ENCODE data around the gene NHSL2.
"Not testable (repeated sequence)": the region's sequence is repeated elsewhere in the genome, so short reads cannot be mapped to it uniquely, and the experiment has no call there.

Gene NHSL2

DNA sequence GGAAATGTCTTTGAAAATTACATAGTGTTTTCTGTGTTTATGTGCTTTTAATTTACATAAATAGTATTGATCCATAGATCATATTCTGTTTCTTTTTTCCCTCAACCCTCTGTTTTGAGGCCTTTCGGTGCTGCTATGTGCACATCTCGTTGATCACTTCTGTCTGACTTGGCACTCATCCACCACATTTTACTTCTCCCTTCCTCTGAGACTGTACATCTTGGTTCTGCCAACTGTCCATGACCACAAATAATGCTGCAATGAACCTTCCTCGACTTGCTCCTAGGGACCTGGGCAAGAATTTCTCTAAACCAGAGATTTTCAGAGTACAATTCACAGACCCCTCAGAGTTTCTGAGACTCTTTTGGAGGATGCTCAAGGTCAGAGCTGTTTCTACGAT lies 146.7 kb downstream of the NHSL2 start:
- H3K27ac ChIP-seq: no peak overlapping the region
- TF ChIP-seq, protein P1, sequence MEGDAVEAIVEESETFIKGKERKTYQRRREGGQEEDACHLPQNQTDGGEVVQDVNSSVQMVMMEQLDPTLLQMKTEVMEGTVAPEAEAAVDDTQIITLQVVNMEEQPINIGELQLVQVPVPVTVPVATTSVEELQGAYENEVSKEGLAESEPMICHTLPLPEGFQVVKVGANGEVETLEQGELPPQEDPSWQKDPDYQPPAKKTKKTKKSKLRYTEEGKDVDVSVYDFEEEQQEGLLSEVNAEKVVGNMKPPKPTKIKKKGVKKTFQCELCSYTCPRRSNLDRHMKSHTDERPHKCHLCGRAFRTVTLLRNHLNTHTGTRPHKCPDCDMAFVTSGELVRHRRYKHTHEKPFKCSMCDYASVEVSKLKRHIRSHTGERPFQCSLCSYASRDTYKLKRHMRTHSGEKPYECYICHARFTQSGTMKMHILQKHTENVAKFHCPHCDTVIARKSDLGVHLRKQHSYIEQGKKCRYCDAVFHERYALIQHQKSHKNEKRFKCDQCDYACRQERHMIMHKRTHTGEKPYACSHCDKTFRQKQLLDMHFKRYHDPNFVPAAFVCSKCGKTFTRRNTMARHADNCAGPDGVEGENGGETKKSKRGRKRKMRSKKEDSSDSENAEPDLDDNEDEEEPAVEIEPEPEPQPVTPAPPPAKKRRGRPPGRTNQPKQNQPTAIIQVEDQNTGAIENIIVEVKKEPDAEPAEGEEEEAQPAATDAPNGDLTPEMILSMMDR (IDR thresholded peaks at IDR 0.05): no peak
- no peak for TF ChIP-seq ZFX (IDR thresholded peaks at IDR 0.05; ENCODE audit: borderline replicate concordance)

DNA sequence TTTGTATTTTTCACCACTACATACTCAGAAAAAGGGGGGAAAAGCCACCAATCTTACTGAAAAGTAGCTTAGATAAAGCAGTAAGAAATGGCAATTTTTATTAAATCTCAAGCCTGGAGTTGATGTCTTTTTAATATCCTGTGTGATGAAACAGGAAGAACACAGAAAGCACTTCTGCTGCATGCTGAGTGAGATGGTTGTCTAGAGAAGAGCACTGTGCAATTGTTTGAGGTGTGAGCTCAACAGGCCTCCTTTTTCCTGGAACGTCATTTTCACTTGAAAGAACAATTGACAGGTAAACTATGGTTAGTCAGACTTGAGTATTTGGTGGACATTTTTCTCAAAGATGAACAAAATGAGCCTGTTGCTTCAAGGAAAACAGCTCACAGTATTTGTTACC lies 147.2 kb downstream of the NHSL2 start:
- TF ChIP-seq, protein P1 (IDR thresholded peaks at IDR 0.05): no peak
- no peak for TF ChIP-seq ZFX (IDR thresholded peaks at IDR 0.05; ENCODE audit: borderline replicate concordance)
- no peak overlapping the region for H3K27ac ChIP-seq

GRCh38 chrX:72058346-72058745 lies 147.7 kb downstream of the NHSL2 start:
- H3K27ac ChIP-seq: not testable (repeated sequence)

DNA sequence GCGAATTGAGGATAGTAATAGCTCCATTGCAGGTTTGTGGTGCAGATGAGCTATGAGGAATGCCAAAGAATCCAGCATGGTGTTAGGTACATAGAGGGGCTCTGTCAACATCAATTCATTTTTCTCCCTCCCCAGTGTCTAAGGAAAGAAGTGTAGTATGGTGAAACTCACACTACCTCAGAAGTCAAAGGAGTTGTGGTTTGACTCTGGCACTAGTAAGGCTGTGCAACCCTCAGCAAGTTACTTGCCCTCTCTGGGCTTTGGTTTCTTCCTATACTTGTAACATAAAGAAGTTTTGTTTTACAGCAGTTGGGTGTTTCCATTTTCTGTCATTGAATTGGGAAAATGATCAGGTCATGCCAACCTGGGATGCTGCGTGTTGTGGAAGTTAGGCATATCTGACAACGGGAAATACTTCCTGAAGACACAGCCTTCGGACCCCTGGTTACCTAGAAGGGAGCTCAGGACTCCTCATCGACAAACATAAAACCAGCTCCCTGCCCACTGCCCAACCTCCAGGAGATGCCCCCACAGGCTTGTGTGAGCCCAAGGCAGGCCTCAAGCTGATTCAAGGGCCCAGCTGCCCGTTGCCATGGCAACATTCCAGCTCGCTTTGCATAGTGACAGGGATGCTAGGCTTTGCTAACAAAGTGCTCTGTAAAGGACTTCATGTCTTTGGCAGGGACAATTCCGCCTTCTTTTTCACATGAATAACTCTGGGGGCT lies 149.7 kb downstream of the NHSL2 start:
- no peak overlapping the region for H3K27ac ChIP-seq
- TF ChIP-seq, protein P1 (IDR thresholded peaks at IDR 0.05): no peak
- TF ChIP-seq ZFX (IDR thresholded peaks at IDR 0.05; ENCODE audit: borderline replicate concordance): no peak

GRCh38 chrX:72060921-72061490 lies 150.4 kb downstream of the NHSL2 start:
- no peak overlapping the region for H3K27ac ChIP-seq
- no peak for TF ChIP-seq ZFX (IDR thresholded peaks at IDR 0.05; ENCODE audit: borderline replicate concordance)
- TF ChIP-seq, protein P1 (IDR thresholded peaks at IDR 0.05): no peak

GRCh38 chrX:72062916-72063315 lies 152.3 kb downstream of the NHSL2 start:
- H3K27ac ChIP-seq: no peak overlapping the region
- TF ChIP-seq, protein P1 (IDR thresholded peaks at IDR 0.05): no peak
- TF ChIP-seq ZFX (IDR thresholded peaks at IDR 0.05; ENCODE audit: borderline replicate concordance): no peak

GRCh38 chrX:72069350-72070160 lies 158.9 kb downstream of the NHSL2 start:
- no peak overlapping the region for H3K27ac ChIP-seq
- TF ChIP-seq, protein P1 (IDR thresholded peaks at IDR 0.05): no peak
- TF ChIP-seq ZFX (IDR thresholded peaks at IDR 0.05; ENCODE audit: borderline replicate concordance): no peak

Measured in 22Rv1 (cell line).